Bronchial epithelial cell (primary cell): ENCODE data around the gene PRKACA. TPM values are rescaled to one million over a fixed set of nuclear protein-coding genes. Genes with fewer than 3 reads are reported as not detected.
A peak's percentile ranks its signal among the peaks of the same experiment; 100 is the strongest.

Experiments
- DNase-seq: peaks from one replicate; pipeline ENCODE4 v3.0.0-alpha.2; 2010; ENCODE audit warnings: low read depth
- FAIRE-seq: peaks from 2 replicates; lab custom pipeline; 2011; peaks lifted over from hg19 to GRCh38; lab: Jason Lieb, UNC
- H3K27me3 ChIP-seq: 2 replicates; pipeline ENCODE4 v1.5.1; 2011; ENCODE audit warnings: low read length; ENCODE audit not compliant: control insufficient read depth, insufficient read depth
- H3K36me3 ChIP-seq: 2 replicates; pipeline ENCODE4 v1.5.1; 2011; ENCODE audit warnings: low read length; ENCODE audit not compliant: control insufficient read depth, insufficient read depth
- H3K4me3 ChIP-seq: 2 replicates; pipeline ENCODE4 v1.5.1; 2011; ENCODE audit warnings: mild to moderate bottlenecking, low read depth, low read length, control low read depth
- total RNA-seq: library from RNA; depleted of rRNA; stranded (reverse); fragments of >200 nt; gene quantifications from 2 replicates; pipeline ENCODE4 v1.2.1, GENCODE V29; 2014
- TF ChIP-seq, protein P1 (sequence below): IDR thresholded peaks from 2 replicates; pipeline ENCODE4 v1.5.1; 2011; ENCODE audit warnings: mild to moderate bottlenecking, moderate library complexity, low read length, control low read depth, inconsistent platforms; ENCODE audit not compliant: insufficient read depth, severe bottlenecking

Gene PRKACA
- total RNA-seq, 1 donor from 2014 or later = 13.7 TPM

DNA sequence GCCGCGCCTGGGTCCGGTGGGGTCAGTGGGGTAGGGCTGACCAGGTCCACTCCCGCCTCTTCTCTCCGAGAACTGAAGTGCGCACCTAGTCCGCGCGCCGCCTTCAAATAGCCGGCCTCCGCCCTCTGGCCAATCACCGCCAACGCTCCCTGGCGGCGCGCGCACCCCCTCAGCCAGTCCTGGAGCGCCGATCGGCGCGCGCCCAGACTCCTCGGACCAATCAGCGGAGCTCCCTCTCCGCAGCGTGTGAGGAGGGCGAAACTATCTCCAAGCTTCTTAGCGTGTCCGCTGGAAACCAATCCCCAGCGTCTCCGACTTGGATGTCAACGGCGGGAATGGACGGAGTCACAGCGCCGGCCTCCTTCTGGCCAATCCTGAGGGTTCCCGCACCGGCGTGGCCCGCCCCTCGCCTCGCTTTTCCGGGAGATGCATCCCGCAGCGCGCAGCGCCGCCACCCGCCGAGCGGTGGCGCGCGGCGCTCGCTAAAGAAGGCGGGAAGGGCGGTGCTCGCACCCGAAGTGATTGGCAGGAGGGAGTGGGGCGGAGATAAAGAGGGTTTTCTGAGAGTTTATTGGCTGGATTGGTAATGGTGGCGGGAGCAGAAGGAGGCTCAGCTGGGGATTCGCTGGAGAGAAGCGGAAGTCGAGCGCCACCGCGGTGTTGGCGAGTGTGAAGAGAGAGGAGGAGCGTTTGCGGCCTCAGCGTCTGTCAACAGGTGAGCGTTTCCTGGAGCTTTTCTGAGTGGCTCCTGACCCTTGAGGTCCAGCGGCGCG lies 19.1 kb upstream of the PRKACA start, which contains the start of gene ASF1B:
Gene ASF1B, minus strand, starts transcription at position 81 of the 773 bp plus-strand sequence. CDS start 133 bp downstream, outside the sequence.
- Histone ChIP-seq H3K27me3 (no peaks in the 10 kb centered on the region), H3K36me3 (no peaks in the 10 kb centered on the region), H3K4me3 (peak within 1 kb of the TSS; percentile 70)
- FAIRE-seq = no peak
- TF ChIP-seq, protein P1, sequence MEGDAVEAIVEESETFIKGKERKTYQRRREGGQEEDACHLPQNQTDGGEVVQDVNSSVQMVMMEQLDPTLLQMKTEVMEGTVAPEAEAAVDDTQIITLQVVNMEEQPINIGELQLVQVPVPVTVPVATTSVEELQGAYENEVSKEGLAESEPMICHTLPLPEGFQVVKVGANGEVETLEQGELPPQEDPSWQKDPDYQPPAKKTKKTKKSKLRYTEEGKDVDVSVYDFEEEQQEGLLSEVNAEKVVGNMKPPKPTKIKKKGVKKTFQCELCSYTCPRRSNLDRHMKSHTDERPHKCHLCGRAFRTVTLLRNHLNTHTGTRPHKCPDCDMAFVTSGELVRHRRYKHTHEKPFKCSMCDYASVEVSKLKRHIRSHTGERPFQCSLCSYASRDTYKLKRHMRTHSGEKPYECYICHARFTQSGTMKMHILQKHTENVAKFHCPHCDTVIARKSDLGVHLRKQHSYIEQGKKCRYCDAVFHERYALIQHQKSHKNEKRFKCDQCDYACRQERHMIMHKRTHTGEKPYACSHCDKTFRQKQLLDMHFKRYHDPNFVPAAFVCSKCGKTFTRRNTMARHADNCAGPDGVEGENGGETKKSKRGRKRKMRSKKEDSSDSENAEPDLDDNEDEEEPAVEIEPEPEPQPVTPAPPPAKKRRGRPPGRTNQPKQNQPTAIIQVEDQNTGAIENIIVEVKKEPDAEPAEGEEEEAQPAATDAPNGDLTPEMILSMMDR = peak; percentile 91
- DNase-seq = peak; percentile 98

DNA sequence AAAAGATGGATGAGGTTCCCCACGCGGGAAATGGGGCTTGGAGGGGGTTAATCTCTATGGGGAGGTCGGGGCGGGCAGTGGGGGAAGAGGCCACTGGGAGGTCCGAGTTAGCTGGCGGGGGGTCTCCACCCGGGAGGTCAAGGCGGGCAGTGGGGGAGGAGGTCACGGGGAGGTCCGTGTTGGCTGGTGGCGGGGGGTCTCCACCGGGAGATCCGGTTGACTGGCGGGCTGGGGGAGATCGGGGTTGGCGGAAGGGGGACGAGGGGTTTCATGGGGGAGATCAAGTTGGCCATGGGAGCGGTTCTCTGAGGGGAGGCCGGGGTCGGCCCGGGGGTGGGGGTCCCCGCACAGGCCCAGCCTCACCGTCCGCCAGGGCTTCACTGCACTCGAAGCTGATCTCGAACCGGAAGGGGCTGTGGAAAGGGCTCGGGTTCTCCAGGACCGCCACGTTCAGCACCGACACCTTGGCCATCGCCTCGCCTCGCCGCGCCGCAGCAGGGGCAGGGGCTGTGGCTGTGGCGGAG lies 18.5 kb upstream of the PRKACA start:
- FAIRE-seq = no peak
- peak overlapping the region; percentile 70 for H3K4me3 ChIP-seq
- no peaks in the 10 kb centered on the region for H3K36me3 ChIP-seq
- H3K27me3 ChIP-seq = no peaks in the 10 kb centered on the region
- no peak for DNase-seq
- TF ChIP-seq, protein P1 = no peak

DNA sequence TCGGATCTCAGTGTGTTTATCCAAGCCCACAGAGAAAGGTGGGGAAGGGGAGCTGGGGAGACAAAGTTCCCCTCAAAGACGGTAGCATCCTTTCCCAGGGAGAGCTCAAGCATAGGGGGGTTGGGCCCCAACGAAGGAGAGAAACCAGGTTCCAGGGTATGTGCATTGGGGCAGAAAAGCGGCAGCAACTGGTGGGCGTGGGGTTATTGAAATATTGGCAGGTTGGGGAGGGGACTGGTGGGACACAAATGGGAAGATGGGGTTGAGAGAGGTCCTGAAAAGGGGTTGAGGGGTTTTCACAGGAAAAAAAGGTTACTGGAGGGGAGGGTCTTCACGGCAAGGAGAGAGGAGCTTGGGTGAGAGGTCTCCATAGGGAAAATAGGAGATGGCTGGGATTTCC lies 17.8 kb upstream of the PRKACA start:
- TF ChIP-seq, protein P1 = no peak
- Histone ChIP-seq H3K4me3 (no peak overlapping the region), H3K36me3 (no peaks in the 10 kb centered on the region), H3K27me3 (no peaks in the 10 kb centered on the region)
- no peak for DNase-seq
- no peak for FAIRE-seq

DNA sequence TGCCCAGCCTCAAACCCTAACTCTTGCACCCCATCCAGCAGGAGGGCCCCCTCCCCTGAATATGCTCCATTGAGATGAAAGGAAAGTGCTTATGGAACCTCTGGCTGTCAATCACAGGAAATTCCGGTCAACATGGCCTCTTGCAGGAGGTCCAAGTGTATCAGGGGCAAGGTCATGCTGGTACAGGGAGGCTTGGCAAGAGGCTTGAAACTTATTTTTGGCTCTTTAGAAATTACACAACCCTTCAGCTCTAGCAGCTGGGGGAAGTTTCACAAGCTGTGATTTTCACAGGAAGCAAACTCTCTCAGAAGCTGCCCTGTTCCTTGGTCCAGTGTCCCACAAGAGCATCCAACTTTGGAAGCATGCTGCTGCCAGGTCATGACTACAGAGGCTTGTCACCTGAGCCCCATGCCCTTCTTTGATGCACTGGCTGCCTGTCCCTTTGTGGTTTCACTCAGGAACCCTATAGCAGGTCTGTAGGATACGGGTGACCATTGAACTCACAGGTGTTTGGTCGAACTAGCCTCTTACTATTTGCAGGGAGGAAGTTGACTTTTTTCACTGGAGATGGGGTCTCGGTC lies 10.5 kb upstream of the PRKACA start:
- FAIRE-seq (no peak), DNase-seq (no peak)
- Histone ChIP-seq H3K4me3 (no peak overlapping the region), H3K36me3 (no peaks in the 10 kb centered on the region), H3K27me3 (no peaks in the 10 kb centered on the region)
- TF ChIP-seq, protein P1 = no peak

DNA sequence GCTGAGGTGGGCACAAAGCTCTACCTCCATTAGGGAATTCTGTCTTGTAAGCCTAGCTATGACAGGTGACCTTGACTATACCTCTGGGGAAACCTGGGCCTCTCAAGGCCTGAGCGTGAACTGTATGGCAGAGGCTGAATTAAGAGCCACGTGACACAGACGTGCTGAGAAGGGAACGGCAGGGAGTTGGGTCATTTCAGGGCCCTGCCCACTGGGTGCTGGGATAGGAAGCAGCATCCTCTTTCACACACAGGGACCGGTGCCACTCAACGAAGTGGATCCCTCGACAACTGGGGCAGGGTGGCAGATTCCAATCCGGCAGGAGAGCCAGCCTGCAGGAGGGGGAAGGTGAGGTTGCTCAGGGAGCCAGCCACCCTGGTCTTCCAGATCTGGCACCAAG lies 9.6 kb upstream of the PRKACA start:
- no peak for FAIRE-seq
- Histone ChIP-seq H3K36me3 (no peaks in the 10 kb centered on the region), H3K4me3 (no peak overlapping the region), H3K27me3 (no peaks in the 10 kb centered on the region)
- TF ChIP-seq, protein P1 = no peak
- DNase-seq = no peak
